Testis (tissue), 3 donors: ENCODE measurements around the gene FMO1. TPM values are rescaled to one million over a fixed set of nuclear protein-coding genes. Genes with fewer than 3 reads are reported as not detected.
A peak's percentile ranks its signal among the peaks of the same experiment; 100 is the strongest.

Experiments used
- DNase-seq: peaks from one replicate; pipeline ENCODE4 v3.0.0-alpha.2; 2019
- H3K27ac ChIP-seq, 2 donors: fragments of 200-600 bp; sonication (generic); one replicate each; pipeline ENCODE4 v1.5.1; 2019
- H3K27me3 ChIP-seq: fragments of 200-600 bp; sonication (generic); one replicate; pipeline ENCODE4 v1.5.1; 2019
- H3K36me3 ChIP-seq: fragments of 200-600 bp; sonication (generic); one replicate; pipeline ENCODE4 v1.5.1; 2017; ENCODE audit warnings: low read depth; ENCODE audit errors: missing control alignments
- H3K4me1 ChIP-seq: fragments of 200-600 bp; sonication (generic); one replicate; pipeline ENCODE4 v1.5.1; 2019
- H3K4me3 ChIP-seq, 2 donors: fragments of 200-600 bp; sonication (generic); one replicate each; pipeline ENCODE4 v1.5.1; 2017 to 2019
- H3K9me3 ChIP-seq: fragments of 200-600 bp; sonication (generic); one replicate; pipeline ENCODE4 v1.5.1; 2017
- POLR2A ChIP-seq: fragments of 450-650 bp; IDR thresholded peaks from one replicate; pipeline ENCODE4 v1.6.1; 2017; ENCODE audit warnings: antibody characterized with exemption, mild to moderate bottlenecking, moderate library complexity
- WGBS, 2 donors: methylation state at CpG; one replicate each; pipeline ENCODE4 v1.1.5; 2018; 5-methylcytosine and 5-hydroxymethylcytosine counted together
- intact Hi-C: fragments of 100-400 bp; cut with DNase I; formaldehyde crosslinking; loops from one replicate; pipeline ENCODE4 v1.15.1; 2023; ENCODE audit warnings: low total_unique reads
- polyA plus RNA-seq: library from polyadenylated mRNA; stranded (reverse); fragments of 350-450 nt; fragmentation: Illumina TruSeq; extraction: RNeasy Lipid Tissue Mini Kit (QIAGEN cat#74804); gene quantifications from one replicate; pipeline ENCODE4 v1.2.3, GENCODE V29; 2014; ENCODE audit warnings: low read depth, low replicate concordance; ENCODE audit not compliant: insufficient read depth
- total RNA-seq, 2 donors: library from RNA; depleted of rRNA; stranded (reverse); fragments of >200 nt; gene quantifications; one replicate each; pipeline ENCODE4 v1.2.3, GENCODE V29; 2016
- TF ChIP-seq, protein P1 (sequence below), 3 experiments: fragments of 450-650 bp in 2 of 3; fragments of 200-600 bp in 1 of 3; sonication (generic) in 1 of 3; IDR thresholded peaks; one replicate each; pipeline ENCODE4 v1.5.1; 2016 to 2019; ENCODE audit warnings: antibody characterized with exemption in 3 of 3, mild to moderate bottlenecking in 2 of 3, moderate library complexity in 1 of 3

FMO1 gene
- total and polyA plus RNA-seq, 3 donors from 2014 or later, result 1.7 to 3.7 TPM; not detected in 1

DNA sequence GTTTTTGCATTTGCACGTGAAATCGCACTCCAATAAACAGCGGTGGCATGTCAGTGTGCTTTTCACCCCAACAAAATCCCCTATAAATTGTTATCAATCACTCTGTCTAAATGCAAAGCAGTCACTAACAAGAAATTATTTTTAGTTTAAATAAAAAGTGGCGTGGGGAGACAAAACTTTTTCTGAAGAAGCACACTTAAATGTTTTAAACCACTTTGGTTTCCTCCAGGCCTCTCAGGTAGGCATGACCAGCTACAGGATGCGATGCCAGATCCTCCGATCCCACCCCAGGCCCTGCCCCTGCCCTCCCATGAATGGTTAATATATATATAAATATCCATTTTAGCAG is 3.6 kb downstream of the FMO1 start:
- Histone ChIP-seq H3K9me3 (no peaks in the 10 kb centered on the region), H3K4me1 (no peaks in the 10 kb centered on the region), H3K36me3 (no peaks in the 10 kb centered on the region), H3K4me3 (peak overlapping the region; percentile 19 to 55), H3K27ac (no peak overlapping the region), H3K27me3 (no peaks in the 10 kb centered on the region)
- DNase-seq, result no peak
- TF ChIP-seq, protein P1, sequence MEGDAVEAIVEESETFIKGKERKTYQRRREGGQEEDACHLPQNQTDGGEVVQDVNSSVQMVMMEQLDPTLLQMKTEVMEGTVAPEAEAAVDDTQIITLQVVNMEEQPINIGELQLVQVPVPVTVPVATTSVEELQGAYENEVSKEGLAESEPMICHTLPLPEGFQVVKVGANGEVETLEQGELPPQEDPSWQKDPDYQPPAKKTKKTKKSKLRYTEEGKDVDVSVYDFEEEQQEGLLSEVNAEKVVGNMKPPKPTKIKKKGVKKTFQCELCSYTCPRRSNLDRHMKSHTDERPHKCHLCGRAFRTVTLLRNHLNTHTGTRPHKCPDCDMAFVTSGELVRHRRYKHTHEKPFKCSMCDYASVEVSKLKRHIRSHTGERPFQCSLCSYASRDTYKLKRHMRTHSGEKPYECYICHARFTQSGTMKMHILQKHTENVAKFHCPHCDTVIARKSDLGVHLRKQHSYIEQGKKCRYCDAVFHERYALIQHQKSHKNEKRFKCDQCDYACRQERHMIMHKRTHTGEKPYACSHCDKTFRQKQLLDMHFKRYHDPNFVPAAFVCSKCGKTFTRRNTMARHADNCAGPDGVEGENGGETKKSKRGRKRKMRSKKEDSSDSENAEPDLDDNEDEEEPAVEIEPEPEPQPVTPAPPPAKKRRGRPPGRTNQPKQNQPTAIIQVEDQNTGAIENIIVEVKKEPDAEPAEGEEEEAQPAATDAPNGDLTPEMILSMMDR (IDR thresholded peaks at IDR 0.05), result no peak
- no peak for TF ChIP-seq POLR2A
- intact Hi-C loops, result no loop called here
- WGBS, 2 donors, result 22 to 43% methylated on average over 4 to 6 of the region's 6 CpGs

- Histone ChIP-seq H3K36me3 (no peaks in the 10 kb centered on the region), H3K9me3 (no peaks in the 10 kb centered on the region), H3K27ac (no peak overlapping the region), H3K4me3 (no peak overlapping the region), H3K4me1 (no peaks in the 10 kb centered on the region), H3K27me3 (no peaks in the 10 kb centered on the region)
- WGBS, 2 donors, result 90 to 92% methylated on average over 5 of the region's 5 CpGs
- TF ChIP-seq, protein P1 (IDR thresholded peaks at IDR 0.05), result no peak
- TF ChIP-seq POLR2A, result no peak
- intact Hi-C loops, result no loop called here
- DNase-seq, result no peak
Measured at GRCh38 chr1:171252482-171252881, 4.2 kb downstream of the FMO1 start.

- intact Hi-C loops, result no loop called here
- H3K4me1 ChIP-seq, result peaks cover 12% of the 10 kb centered on the region
- no peaks in the 10 kb centered on the region for H3K9me3 ChIP-seq
- no peaks in the 10 kb centered on the region for H3K27me3 ChIP-seq
- no peaks in the 10 kb centered on the region for H3K36me3 ChIP-seq
- DNase-seq, result no peak
- H3K4me3 ChIP-seq, result no peak overlapping the region
- TF ChIP-seq, protein P1 (IDR thresholded peaks at IDR 0.05), result no peak
- TF ChIP-seq POLR2A, result no peak
- WGBS, 2 donors, result 88 to 91% methylated on average over 4 of the region's 4 CpGs
- H3K27ac ChIP-seq, result no peak overlapping the region
Measured at GRCh38 chr1:171254859-171255258, 6.6 kb downstream of the FMO1 start.

DNA sequence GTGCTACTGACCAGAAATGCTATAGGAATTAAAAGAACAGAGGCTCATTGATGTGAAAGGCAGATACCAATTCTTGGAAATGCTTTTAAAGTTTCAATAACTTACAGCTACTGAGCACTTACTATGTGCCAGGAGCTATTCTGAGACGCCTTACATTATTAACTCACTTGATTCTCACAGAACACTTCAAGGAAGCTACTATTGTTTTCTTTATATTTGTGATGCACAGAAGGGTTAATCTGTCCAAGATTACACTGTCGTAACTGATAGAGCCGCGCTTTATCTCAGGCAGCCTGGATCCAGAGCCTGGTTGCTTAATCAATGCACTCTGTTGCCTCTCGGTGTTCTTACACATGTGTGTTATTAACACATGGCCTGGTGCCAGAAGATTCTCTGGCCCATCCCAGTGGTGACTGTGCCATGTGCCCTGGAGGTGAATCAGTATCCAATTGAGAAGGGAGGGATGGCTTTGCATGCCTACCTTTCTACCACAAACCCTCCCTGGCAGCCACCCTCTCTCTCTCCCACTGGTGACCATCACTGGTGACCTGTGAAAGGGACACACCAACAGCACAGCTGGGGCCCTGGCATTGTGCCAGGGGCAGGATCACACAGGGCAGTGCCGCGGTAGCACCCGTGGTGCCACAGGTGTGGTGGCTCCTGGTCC is 8.8 kb downstream of the FMO1 start:
- intact Hi-C loops, result no loop called here
- TF ChIP-seq, protein P1 (IDR thresholded peaks at IDR 0.05), result no peak
- no peak for TF ChIP-seq POLR2A
- Histone ChIP-seq H3K36me3 (no peaks in the 10 kb centered on the region), H3K4me3 (no peak overlapping the region), H3K27ac (no peak overlapping the region), H3K4me1 (peaks cover 12% of the 10 kb centered on the region), H3K27me3 (no peaks in the 10 kb centered on the region), H3K9me3 (no peaks in the 10 kb centered on the region)
- DNase-seq, result no peak
- WGBS, 2 donors, result 46 to 52% methylated on average over 6 to 8 of the region's 8 CpGs

GRCh38 chr1:171257607-171258076 is 9.3 kb downstream of the FMO1 start:
- H3K27ac ChIP-seq, result no peak overlapping the region

More at GRCh38 chr1:171257607-171258076, 9.3 kb downstream of the FMO1 start:
- TF ChIP-seq, protein P1 (IDR thresholded peaks at IDR 0.05), result no peak
- no peak for TF ChIP-seq POLR2A
- peaks cover 12% of the 10 kb centered on the region for H3K4me1 ChIP-seq
- H3K36me3 ChIP-seq, result no peaks in the 10 kb centered on the region
- no peaks in the 10 kb centered on the region for H3K9me3 ChIP-seq
- 60 to 72% methylated on average over 5 of the region's 5 CpGs for whole genome bisulfite sequencing, 2 donors
- peak; percentile 57 for DNase-seq
- H3K27me3 ChIP-seq, result no peaks in the 10 kb centered on the region
- no peak overlapping the region for H3K4me3 ChIP-seq
- intact Hi-C loops, result no loop called here
